GM23338 (cell line): ENCODE data around the gene VPREB3. TPM values are rescaled to one million over a fixed set of nuclear protein-coding genes. Genes with fewer than 3 reads are reported as not detected.

Experiments
- ATAC-seq: fragments of 200-7000 bp; cut with Tn5 transposase; 3 replicates; pipeline ENCODE4 v1.9.1; 2020
- DNase-seq: peaks from one replicate; pipeline ENCODE4 v3.0.0-alpha.2; 2015; ENCODE audit warnings: low spot score
- H2AFZ ChIP-seq: fragments of 200-600 bp; sonication (generic); 2 replicates; pipeline ENCODE4 v1.8.0; 2016; ENCODE audit warnings: antibody characterized with exemption, mild to moderate bottlenecking, moderate library complexity
- H3F3A ChIP-seq: fragments of 200-600 bp; sonication (generic); replicated peaks from 2 replicates; pipeline ENCODE4 v1.8.0; 2017; ENCODE audit warnings: antibody characterized with exemption, mixed run types, low read depth
- H3K27ac ChIP-seq: fragments of 200-600 bp; sonication (generic); 2 replicates; pipeline ENCODE4 v1.6.1; 2016; ENCODE audit warnings: low read depth
- H3K27me3 ChIP-seq: fragments of 200-600 bp; sonication (generic); 2 replicates; pipeline ENCODE4 v1.8.0; 2016; ENCODE audit warnings: mild to moderate bottlenecking, mixed run types, moderate library complexity; ENCODE audit not compliant: insufficient read depth
- H3K36me3 ChIP-seq: fragments of 200-600 bp; sonication (generic); 2 replicates; pipeline ENCODE4 v1.8.0; 2016; ENCODE audit warnings: mild to moderate bottlenecking; ENCODE audit not compliant: insufficient read depth
- H3K4me1 ChIP-seq: fragments of 200-600 bp; sonication (generic); 2 replicates; pipeline ENCODE4 v1.8.0; 2016; ENCODE audit warnings: mild to moderate bottlenecking, moderate library complexity; ENCODE audit not compliant: insufficient read depth
- H3K4me2 ChIP-seq: fragments of 200-600 bp; sonication (generic); 2 replicates; pipeline ENCODE4 v1.7.1; 2017; ENCODE audit warnings: mixed run types
- H3K4me3 ChIP-seq: fragments of 200-600 bp; sonication (generic); 2 replicates; pipeline ENCODE4 v1.6.1; 2016; ENCODE audit warnings: mixed run types
- H3K79me2 ChIP-seq: fragments of 200-600 bp; sonication (generic); replicated peaks from 2 replicates; pipeline ENCODE4 v1.8.0; 2017; ENCODE audit warnings: mild to moderate bottlenecking; ENCODE audit not compliant: insufficient read depth
- H3K9me2 ChIP-seq: fragments of 200-600 bp; sonication (generic); 2 replicates; pipeline ENCODE4 v1.8.0; 2017; ENCODE audit not compliant: insufficient read depth
- H4K20me1 ChIP-seq: fragments of 200-600 bp; sonication (generic); replicated peaks from 2 replicates; pipeline ENCODE4 v1.8.0; 2017; ENCODE audit warnings: mild to moderate bottlenecking; ENCODE audit not compliant: insufficient read depth
- H3K27ac Mint-ChIP-seq: 2 replicates; pipeline ENCODE4 v1.8.0; 2020; ENCODE audit warnings: inconsistent platforms, mild to moderate bottlenecking, moderate library complexity, mixed read lengths
- H3K27me3 Mint-ChIP-seq: 3 replicates; pipeline ENCODE4 v1.8.0; 2022; ENCODE audit warnings: low read depth, mild to moderate bottlenecking, moderate library complexity, mixed read lengths, inconsistent platforms; ENCODE audit not compliant: insufficient read depth, poor library complexity
- H3K36me3 Mint-ChIP-seq: 3 replicates; pipeline ENCODE4 v1.8.0; 2021; ENCODE audit warnings: low read depth, mild to moderate bottlenecking, inconsistent platforms, moderate library complexity, mixed read lengths
- H3K4me1 Mint-ChIP-seq: 3 replicates; pipeline ENCODE4 v1.8.0; 2020; ENCODE audit warnings: mild to moderate bottlenecking, inconsistent platforms, mixed read lengths
- H3K4me3 Mint-ChIP-seq: 3 replicates; pipeline ENCODE4 v1.8.0; 2021; ENCODE audit warnings: moderate library complexity, mild to moderate bottlenecking, inconsistent platforms, mixed read lengths
- H3K9me3 Mint-ChIP-seq: 3 replicates; pipeline ENCODE4 v1.8.0; 2020; ENCODE audit warnings: moderate library complexity, mild to moderate bottlenecking, inconsistent platforms, mixed read lengths
- CREB1 ChIP-seq: fragments of 250-450 bp; sonication (Bioruptor Pico); IDR thresholded peaks from 2 replicates; pipeline ENCODE4 v1.5.0; 2020; ENCODE audit warnings: low read depth, mild to moderate bottlenecking, moderate library complexity
- CTCF ChIP-seq, 2 experiments: fragments of 200-600 bp in 1 of 2; sonication (generic) in 1 of 2; conservative IDR thresholded peaks; 2 replicates each; pipeline versions ENCODE4 v1.5.1 to v1.6.1; 2016 to 2017; ENCODE audit warnings: antibody characterized with exemption in 2 of 2, low read depth in 2 of 2, mild to moderate bottlenecking in 2 of 2, moderate library complexity in 1 of 2
- EZH2 ChIP-seq: fragments of 200-600 bp; sonication (generic); IDR thresholded peaks from one replicate; pipeline ENCODE4 v1.8.0; 2017; ENCODE audit warnings: antibody characterized with exemption, mild to moderate bottlenecking, low read depth; ENCODE audit not compliant: unreplicated experiment
- EZH2phosphoT487 ChIP-seq: fragments of 200-600 bp; sonication (generic); IDR thresholded peaks from one replicate; pipeline ENCODE4 v1.8.1; 2018; ENCODE audit warnings: antibody characterized with exemption; ENCODE audit not compliant: unreplicated experiment
- JUNB ChIP-seq: IDR thresholded peaks from one replicate; pipeline ENCODE4 v1.6.1; 2016; ENCODE audit warnings: antibody characterized with exemption; ENCODE audit not compliant: unreplicated experiment
- NANOG ChIP-seq: IDR thresholded peaks from 2 replicates; pipeline ENCODE4 v1.6.1; 2016; ENCODE audit warnings: antibody characterized with exemption, borderline replicate concordance
- POLR2AphosphoS5 ChIP-seq: IDR thresholded peaks from 2 replicates; pipeline ENCODE4 v1.6.1; 2016; ENCODE audit warnings: antibody characterized with exemption, low read depth
- STAT1 ChIP-seq: IDR thresholded peaks from one replicate; pipeline ENCODE4 v1.6.1; 2016; ENCODE audit warnings: antibody characterized with exemption; ENCODE audit not compliant: unreplicated experiment
- ZNF114 ChIP-seq: fragments of 250-450 bp; sonication (Bioruptor Pico); IDR thresholded peaks from 2 replicates; pipeline ENCODE4 v1.5.0; 2020; ENCODE audit warnings: mild to moderate bottlenecking, moderate library complexity
- polyA plus RNA-seq: library from polyadenylated mRNA; unstranded; fragments of >200 nt; fragmentation: Nextera tagmentation; extraction: Ambion mirVana; gene quantifications from 2 replicates; pipeline ENCODE4 v1.2.1, GENCODE V29; 2016
- total RNA-seq: library from RNA; depleted of rRNA; stranded (reverse); fragments of >200 nt; shearing (Covaris generic); gene quantifications from 2 replicates; pipeline ENCODE4 v1.2.3, GENCODE V29; 2014
- TF ChIP-seq, protein P1 (sequence below): IDR thresholded peaks from 2 replicates; pipeline ENCODE4 v1.6.1; 2016; ENCODE audit warnings: antibody characterized with exemption
- TF ChIP-seq, protein P2 (sequence below): IDR thresholded peaks from one replicate; pipeline ENCODE4 v1.6.1; 2018; ENCODE audit warnings: antibody characterized with exemption; ENCODE audit not compliant: unreplicated experiment

Gene VPREB3
- total and polyA plus RNA-seq, 2 experiments from 2014 or later: 1.1 TPM; not detected in 1

DNA sequence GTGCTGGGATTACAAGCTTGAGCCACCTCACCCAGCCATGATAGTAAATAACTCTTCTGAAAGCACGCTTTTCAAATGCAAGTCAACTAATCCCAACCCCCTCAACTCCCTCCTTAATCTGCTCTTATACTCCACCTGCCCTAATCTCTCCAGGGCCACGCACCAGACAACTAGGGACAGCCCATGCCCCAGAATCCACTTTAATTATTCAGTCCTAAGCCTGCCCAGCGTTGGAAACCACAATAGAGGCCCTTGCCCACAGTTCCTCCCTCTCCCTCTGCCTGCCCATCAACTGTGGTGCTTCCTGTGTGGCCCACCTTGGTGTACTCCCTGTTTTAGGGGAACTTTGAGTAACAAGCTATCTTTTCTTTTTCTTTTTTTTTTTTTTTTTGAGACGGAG, 2.7 kb upstream of the VPREB3 start:
- H3F3A ChIP-seq: no peaks in the 10 kb centered on the region
- peaks cover 19% of the 10 kb centered on the region; the same call in 2 of the 3 replicates for H3K4me1 Mint-ChIP-seq
- H3K4me1 ChIP-seq: peaks cover 12% of the 10 kb centered on the region; the same call in 1 of the 2 replicates
- H3K9me3 Mint-ChIP-seq: no peaks in the 10 kb centered on the region
- DNase-seq (peak; percentile 19), ATAC-seq (peak; percentile 20; the same call in 1 of the 3 replicates)
- H2AFZ ChIP-seq: peak overlapping the region; percentile 48; the same call in 1 of the 2 replicates
- no peaks in the 10 kb centered on the region for H3K9me2 ChIP-seq
- no peaks in the 10 kb centered on the region for H3K79me2 ChIP-seq
- H3K4me2 ChIP-seq: peak overlapping the region; percentile 56; the same call in 1 of the 2 replicates
- H3K27ac ChIP-seq: no peak overlapping the region
- TF ChIP-seq STAT1 (no peak), CREB1 (CRISPR knock-in tag) (no peak), JUNB (no peak), NANOG (no peak), POLR2AphosphoS5 (no peak), EZH2 (no peak), ZNF114 (CRISPR knock-in tag) (no peak), EZH2phosphoT487 (no peak)
- TF ChIP-seq, protein P1, sequence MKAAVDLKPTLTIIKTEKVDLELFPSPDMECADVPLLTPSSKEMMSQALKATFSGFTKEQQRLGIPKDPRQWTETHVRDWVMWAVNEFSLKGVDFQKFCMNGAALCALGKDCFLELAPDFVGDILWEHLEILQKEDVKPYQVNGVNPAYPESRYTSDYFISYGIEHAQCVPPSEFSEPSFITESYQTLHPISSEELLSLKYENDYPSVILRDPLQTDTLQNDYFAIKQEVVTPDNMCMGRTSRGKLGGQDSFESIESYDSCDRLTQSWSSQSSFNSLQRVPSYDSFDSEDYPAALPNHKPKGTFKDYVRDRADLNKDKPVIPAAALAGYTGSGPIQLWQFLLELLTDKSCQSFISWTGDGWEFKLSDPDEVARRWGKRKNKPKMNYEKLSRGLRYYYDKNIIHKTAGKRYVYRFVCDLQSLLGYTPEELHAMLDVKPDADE: no peak
- H3K27ac Mint-ChIP-seq: no peak overlapping the region; the same call in 1 of the 2 replicates
- peaks cover 8% of the 10 kb centered on the region for H3K27me3 Mint-ChIP-seq
- no peaks in the 10 kb centered on the region for H4K20me1 ChIP-seq
- no peaks in the 10 kb centered on the region for H3K27me3 ChIP-seq
- no peak overlapping the region for H3K4me3 ChIP-seq
- no peaks in the 10 kb centered on the region for H3K36me3 ChIP-seq
- no peak overlapping the region for H3K4me3 Mint-ChIP-seq
- H3K36me3 Mint-ChIP-seq: no peaks in the 10 kb centered on the region

- TF ChIP-seq STAT1 (no peak), CREB1 (CRISPR knock-in tag) (no peak), CTCF (conservative IDR thresholded peaks at IDR 0.05; ENCODE audit: low read depth in 2 of 2) (no peak), EZH2 (no peak), EZH2phosphoT487 (no peak)
- TF ChIP-seq, protein P2, sequence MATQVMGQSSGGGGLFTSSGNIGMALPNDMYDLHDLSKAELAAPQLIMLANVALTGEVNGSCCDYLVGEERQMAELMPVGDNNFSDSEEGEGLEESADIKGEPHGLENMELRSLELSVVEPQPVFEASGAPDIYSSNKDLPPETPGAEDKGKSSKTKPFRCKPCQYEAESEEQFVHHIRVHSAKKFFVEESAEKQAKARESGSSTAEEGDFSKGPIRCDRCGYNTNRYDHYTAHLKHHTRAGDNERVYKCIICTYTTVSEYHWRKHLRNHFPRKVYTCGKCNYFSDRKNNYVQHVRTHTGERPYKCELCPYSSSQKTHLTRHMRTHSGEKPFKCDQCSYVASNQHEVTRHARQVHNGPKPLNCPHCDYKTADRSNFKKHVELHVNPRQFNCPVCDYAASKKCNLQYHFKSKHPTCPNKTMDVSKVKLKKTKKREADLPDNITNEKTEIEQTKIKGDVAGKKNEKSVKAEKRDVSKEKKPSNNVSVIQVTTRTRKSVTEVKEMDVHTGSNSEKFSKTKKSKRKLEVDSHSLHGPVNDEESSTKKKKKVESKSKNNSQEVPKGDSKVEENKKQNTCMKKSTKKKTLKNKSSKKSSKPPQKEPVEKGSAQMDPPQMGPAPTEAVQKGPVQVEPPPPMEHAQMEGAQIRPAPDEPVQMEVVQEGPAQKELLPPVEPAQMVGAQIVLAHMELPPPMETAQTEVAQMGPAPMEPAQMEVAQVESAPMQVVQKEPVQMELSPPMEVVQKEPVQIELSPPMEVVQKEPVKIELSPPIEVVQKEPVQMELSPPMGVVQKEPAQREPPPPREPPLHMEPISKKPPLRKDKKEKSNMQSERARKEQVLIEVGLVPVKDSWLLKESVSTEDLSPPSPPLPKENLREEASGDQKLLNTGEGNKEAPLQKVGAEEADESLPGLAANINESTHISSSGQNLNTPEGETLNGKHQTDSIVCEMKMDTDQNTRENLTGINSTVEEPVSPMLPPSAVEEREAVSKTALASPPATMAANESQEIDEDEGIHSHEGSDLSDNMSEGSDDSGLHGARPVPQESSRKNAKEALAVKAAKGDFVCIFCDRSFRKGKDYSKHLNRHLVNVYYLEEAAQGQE: no peak
- Mint-ChIP-seq H3K4me1 (peaks cover 22% of the 10 kb centered on the region; the same call in 2 of the 3 replicates), H3K27me3 (peaks cover 13% of the 10 kb centered on the region), H3K4me3 (no peak overlapping the region), H3K27ac (no peak overlapping the region), H3K36me3 (no peaks in the 10 kb centered on the region), H3K9me3 (no peaks in the 10 kb centered on the region)
- H3K36me3 ChIP-seq: no peaks in the 10 kb centered on the region
- no peak for DNase-seq
- no peak overlapping the region for H2AFZ ChIP-seq
- no peak for ATAC-seq
- peaks cover 13% of the 10 kb centered on the region; the same call in 1 of the 2 replicates for H3K4me1 ChIP-seq
- H3K9me2 ChIP-seq: no peaks in the 10 kb centered on the region
- H3K4me3 ChIP-seq: no peak overlapping the region
- H3K27ac ChIP-seq: no peak overlapping the region
- no peaks in the 10 kb centered on the region for H3K79me2 ChIP-seq
- no peaks in the 10 kb centered on the region for H3K27me3 ChIP-seq
- no peaks in the 10 kb centered on the region for H3F3A ChIP-seq
- H3K4me2 ChIP-seq: no peak overlapping the region
- no peaks in the 10 kb centered on the region for H4K20me1 ChIP-seq
Observed at GRCh38 chr22:23755711-23756110, 1.5 kb upstream of the VPREB3 start.
